Activated CD8-positive, alpha-beta memory T cell treated with anti-CD3 and anti-CD28 coated beads for 1 hour (primary cell): ENCODE results near the gene ABCG4.
"Not testable (repeated sequence)": the region's sequence is repeated elsewhere in the genome, so short reads cannot be mapped to it uniquely, and the experiment has no call there.

ENCODE experiments used
- DNase-seq, 2 donors: peaks; one replicate each; pipeline ENCODE4 v3.0.0-alpha.2; 2020; ENCODE audit warnings: low read depth in 1 of 2; ENCODE audit errors: extremely low read depth in 1 of 2

Gene ABCG4

GRCh38 chr11:119115484-119116234 is 33.2 kb upstream of the ABCG4 start:
- no peak for DNase-seq

- DNase-seq, result no peak
Observed at GRCh38 chr11:119116235-119116594, 32.6 kb upstream of the ABCG4 start.

DNA sequence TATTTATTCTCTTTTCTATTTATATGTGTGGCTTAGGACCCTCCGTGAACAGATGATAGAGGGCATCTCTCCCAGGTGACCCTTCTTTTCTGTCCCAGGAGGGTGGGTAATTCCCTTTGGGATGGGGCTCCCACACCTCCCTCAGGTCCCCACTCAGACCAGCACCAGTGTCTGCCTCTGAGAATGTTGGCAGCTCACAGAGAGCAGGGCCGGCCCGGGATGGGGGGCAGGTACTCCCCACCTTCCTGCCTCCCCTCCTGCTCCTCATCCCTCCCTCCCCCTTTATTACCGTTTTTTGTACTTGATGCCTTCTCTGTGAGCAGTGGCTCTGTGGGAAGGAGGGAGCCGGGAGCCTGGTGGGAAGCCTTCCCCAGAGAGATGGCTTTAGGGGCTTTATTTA is 32.3 kb upstream of the ABCG4 start:
- no peak for DNase-seq

DNA sequence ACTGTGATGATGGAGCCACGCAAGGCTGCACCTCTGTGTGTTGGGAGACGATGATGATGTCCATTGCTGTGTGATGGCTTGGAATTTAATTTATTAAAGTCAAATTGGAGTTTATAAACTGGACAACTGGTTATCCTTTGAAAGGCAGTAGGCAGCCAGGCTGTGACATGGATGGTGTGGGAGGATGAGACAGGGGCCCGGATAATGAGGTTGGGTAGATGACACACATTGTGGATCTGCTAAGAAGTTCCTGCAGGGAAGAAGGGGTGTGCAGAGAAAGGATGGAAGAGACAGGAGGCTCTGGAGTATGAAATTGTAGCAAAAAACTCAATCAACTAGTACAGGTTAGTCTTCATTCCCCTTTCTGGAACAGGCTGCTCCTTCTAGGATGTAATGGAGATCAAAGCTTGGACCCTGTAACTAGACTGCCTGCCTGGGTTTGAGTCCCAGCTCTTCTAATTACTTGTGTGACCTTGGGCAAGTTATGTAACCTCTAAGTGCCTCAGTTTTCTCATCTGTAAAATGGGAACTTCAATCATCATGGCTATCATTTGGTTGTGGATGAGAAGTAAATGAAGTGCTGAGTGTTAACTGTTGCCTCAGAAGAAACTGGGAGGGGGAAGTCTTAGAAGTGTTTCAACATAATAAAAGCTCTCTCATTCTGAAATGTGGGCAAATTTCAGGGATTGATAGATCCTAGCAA is 31.7 kb upstream of the ABCG4 start:
- no peak for DNase-seq

DNA sequence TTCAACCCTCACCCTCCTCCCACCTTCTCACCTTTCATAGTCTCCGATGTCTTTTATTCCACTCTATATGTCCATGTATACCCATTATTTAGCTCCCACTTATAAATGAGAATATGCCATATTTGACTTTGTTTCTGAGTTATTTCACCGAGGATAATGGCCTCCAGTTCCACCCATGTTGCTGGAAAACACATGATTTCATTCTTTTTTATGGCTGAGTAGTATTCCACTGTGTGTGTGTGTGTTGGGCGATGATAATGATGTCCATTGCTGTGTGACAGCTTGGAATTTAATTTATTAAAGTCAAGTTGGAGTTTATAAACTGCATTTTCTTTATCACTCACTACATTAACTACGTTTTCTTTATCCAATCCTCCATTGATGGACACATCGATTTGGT is 30.6 kb upstream of the ABCG4 start:
- no peak for DNase-seq

DNA sequence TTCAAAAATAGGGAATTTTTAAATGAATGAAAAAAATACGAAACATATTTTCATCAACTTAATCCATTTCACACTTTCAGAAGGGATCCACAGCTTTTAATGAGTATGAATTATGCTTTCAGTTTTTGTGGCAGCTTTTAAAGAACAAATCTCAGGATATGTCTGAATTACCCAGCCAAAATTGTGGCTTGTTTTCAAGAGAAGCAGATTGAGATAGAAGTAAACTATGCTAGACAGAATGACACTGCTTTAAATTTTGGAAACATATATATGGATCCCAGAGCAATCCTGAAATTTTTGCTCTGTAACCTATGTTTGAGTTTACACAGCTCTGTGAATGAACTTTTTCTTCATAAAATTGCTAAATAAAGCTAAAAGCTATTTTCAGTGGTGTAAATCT is 29.9 kb upstream of the ABCG4 start:
- DNase-seq, result no peak

DNA sequence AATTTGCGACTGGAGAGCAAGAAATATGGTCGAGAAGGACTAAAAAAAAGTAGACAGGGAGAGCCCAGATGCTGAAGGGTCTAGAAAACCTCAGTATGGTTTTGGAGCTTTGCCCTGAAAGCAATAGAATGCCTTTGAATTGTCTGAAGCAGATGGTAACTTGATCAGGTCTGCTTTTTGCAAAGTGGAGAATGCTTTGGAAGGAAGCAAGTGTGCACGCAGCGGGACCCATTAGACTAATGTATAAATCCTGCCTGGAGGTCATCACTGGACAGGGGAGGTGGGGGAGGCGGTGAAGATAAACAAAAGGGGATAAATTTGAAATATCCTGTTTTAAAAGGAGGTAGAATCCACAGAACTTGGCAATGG is 28.2 kb upstream of the ABCG4 start:
- no peak for DNase-seq

GRCh38 chr11:119121008-119121810 is 27.6 kb upstream of the ABCG4 start, which contains the start of gene HINFP:
TSS of gene HINFP (plus strand) at chr11:119121580. CDS start at chr11:119126945, 5,365 bp downstream.
- peak; percentile 99 for DNase-seq

- DNase-seq, result no peak
Observed at GRCh38 chr11:119121811-119122124, 27.1 kb upstream of the ABCG4 start.

DNA sequence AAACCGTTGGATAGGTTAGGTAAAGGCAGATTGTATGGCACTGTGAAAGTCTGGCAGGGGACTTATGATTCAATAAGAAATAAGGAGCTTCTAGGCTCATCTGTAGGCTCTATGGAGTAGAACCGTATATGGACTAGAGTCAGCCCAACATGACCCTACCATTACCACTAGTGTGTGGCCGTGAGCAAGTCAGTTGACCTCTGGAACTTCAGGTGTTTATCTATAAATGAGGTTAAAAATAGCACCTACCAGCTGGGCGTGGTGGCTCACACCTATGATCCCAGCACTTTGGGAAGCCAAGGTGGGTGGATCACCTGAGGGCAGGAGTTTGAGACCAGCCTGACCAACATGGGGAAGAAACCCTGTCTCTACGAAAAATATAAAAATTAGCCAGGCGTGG is 23.0 kb upstream of the ABCG4 start:
- no peak for DNase-seq

- DNase-seq, result no peak
Observed at GRCh38 chr11:119126675-119127268, 22.1 kb upstream of the ABCG4 start.

- no peak for DNase-seq
Observed at GRCh38 chr11:119130662-119131061, 18.2 kb upstream of the ABCG4 start.

DNA sequence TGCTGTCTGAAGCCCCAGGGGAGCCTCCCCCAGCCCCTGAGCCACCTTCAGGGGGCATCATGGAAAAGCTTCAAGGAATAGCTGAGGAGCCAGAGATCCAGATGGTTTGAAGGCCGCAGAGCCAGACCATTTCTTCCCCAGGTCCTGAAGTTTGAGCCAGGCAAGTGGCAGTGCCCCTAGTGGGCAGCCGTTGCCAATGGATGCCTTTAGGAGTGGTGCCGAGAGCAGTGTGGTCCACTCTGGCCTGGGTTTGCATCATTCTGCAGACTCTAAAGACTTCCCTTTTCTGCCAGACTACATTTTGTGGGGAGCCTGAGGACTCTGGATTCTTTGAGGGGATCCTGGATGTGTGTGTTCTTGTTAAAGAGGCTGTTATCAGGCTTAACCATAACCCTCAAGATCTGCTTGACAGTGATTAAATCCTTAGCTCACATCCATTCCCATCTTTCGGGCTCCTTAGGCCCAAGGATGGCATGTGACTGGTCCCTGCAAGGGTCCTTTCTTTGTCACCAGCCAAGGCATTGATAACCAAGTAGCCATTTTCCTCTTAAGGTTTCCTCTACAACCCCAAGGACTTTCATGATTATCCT is 14.4 kb upstream of the ABCG4 start:
- no peak for DNase-seq

DNA sequence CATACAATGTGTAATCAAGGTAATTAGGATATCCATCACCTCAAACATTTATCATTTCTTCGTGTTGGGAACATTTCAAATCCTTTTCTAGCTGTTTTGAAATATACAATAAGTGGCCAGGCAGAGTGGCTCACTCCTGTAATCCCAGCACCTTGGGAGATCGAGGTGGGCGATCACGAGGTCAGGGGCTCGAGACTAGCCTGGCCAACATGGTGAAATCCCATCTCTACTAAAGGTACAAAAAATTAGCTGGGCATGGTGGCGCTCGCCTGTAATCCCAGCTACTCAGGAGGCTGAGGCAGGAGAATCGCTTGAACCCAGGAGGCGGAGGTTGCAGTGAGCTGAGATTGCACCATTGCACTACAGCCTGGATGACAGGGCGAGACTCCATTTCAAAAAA is 9.6 kb upstream of the ABCG4 start:
- DNase-seq, result not testable (repeated sequence)

DNA sequence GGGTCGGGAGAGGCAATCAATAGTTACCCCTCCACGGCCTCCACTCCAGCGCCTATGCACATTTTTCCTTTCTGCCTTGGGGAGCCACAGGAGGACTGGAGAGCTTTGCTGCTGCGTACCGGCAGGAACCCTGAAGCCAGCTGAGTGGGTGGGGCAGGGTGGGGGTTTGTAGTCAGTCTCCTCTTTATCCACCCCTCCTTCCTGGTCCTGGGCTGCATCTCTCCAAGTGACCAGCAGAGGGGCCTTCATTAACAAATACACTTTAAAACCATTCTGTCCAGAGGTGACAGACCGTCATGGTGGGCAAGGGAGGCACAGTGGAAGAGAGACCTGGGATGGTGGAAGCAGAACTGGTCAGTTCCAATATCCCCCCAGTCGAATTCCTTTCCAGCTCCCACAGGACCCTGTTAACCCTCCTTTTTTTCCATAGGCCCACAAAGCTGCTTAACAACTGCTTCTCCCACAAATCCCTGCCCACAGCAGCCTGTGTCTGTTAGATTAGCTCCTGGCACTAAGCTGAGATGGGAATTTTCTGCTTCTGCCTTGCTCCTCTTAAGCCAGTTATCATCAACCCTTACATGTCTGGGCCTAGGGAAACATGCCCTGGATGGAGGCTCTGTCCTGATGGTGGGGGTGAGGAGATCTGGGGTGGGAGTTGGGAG is 3.9 kb upstream of the ABCG4 start:
- DNase-seq, result no peak

DNA sequence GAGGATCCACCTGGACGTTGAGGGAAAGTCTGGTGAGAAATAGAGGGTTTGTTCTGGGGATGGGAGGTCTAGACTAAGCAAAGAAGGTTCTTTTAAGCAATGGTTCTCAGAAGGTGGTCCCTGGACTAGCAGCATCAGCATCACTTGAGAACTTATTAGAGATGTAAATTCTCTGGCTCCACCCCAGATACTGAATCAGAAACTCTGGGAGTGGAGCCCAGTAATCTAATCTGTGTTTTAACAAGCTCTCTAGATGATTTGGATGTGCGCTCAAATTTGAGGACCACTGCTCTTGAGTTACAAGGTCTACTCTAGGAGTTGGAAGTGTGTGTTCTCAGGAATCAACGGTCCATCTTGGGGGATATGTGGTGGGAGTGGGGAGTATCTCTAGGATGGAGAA is 3.3 kb upstream of the ABCG4 start:
- DNase-seq, result no peak

DNA sequence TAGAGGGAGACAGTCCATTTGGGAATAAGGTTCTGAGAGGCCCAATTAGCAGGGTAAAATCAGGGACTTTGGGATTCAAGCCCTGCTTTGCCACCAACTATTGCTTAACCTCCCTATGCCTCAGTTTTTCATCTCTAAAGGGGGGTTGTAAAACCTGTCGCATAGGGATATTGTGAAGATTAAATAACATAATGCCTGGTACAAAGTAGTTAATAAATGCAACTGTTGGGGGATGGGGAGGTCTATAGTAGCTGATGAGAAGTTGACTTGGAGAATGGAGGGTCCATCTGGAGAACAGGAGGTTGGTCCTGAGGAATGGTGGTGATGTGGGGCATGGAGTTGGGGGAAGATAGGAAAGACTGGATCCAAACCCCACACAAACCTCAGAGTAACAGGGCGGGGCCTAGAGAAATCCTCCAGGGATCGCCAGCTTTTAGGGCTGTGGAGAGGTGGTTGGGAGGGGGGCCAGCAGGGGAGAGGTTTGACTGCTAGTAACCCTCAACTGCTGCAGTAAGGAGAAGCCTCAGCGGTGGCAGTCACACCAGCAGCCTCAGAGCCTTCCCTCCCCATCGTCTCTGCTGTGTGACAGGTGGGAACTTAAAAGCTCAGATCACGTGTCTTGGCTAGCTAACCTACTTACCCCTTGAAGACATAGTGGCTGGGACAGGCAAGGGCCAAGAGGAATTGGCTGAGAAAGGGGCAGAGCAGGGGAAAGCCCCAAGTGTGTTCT is 1.1 kb upstream of the ABCG4 start:
- DNase-seq, result no peak

DNA sequence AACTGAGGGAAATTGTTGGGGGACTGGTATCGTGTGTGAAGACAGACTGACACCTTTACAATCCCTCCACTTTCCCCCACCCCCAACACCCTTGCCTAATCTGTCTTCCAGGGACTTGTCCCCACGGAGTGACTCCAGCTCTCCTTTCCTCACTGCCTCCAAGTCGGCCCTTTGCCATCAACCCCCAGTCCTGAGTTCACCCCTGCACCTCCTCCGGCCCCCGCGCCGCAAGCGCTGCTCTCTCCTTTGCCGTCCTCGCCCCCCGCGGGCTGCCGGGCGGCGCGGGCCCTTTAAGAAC is 183 bp upstream of the ABCG4 start:
- no peak for DNase-seq

- no peak for DNase-seq
Observed at GRCh38 chr11:119149786-119150275, 979 bp downstream of the ABCG4 start.

DNA sequence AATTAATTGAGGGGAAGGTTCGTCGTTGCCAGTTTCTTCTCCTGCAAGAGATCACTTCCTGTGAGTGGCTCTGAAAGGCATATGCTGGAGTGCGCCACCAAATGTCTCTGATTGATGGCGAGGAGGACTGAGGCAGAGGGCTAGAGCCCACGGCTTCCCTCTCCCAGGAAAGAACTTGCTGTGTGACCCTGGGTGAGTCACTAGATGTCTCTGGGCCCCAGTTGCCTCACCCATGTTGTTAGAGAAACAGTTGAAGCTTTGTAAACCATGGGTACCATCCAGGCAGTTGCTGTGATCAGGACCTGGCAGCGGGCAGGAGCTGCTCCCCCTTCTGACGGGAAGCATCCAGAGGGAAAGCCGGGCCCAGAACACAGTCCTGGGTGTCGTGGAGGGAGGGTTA is 3.2 kb downstream of the ABCG4 start:
- no peak for DNase-seq
